ENCODE results near the gene THBS4.

- TF ChIP-seq CTCF (IDR thresholded peaks at IDR 0.05) = no peak
- no peak for TF ChIP-seq POLR2A (IDR thresholded peaks at IDR 0.05)
These were observed 35.3 kb downstream of the THBS4 start for GRCh38 chr5:80070338-80071056.
